Measurements from ENCODE around the gene EBF3. TPM values are rescaled to one million over a fixed set of nuclear protein-coding genes. Genes with fewer than 3 reads are reported as not detected.
A peak's percentile ranks its signal among the peaks of the same experiment; 100 is the strongest.

Gene EBF3, protein sequence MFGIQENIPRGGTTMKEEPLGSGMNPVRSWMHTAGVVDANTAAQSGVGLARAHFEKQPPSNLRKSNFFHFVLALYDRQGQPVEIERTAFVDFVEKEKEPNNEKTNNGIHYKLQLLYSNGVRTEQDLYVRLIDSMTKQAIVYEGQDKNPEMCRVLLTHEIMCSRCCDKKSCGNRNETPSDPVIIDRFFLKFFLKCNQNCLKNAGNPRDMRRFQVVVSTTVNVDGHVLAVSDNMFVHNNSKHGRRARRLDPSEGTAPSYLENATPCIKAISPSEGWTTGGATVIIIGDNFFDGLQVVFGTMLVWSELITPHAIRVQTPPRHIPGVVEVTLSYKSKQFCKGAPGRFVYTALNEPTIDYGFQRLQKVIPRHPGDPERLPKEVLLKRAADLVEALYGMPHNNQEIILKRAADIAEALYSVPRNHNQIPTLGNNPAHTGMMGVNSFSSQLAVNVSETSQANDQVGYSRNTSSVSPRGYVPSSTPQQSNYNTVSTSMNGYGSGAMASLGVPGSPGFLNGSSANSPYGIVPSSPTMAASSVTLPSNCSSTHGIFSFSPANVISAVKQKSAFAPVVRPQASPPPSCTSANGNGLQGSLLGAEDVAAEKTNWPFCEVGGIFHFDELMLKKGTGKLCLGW
- under 1 TPM; 0.12 to 0.80 TPM for total RNA-seq

GRCh38 chr10:129963641-129964501 is at the start of gene EBF3:
Gene EBF3 (minus strand): TSS chr10:129964274. CDS start chr10:129963768, 506 bp downstream.
- H3K27ac ChIP-seq = no peak within 1 kb of the TSS
- intact Hi-C loops (cut with DNase I) = no loop called here

GRCh38 chr10:130013335-130014262 is 49.5 kb upstream of the EBF3 start:
- no peak for DNase-seq
- H3K4me3 ChIP-seq = no peak overlapping the region

More at GRCh38 chr10:129963641-129964501, at the start of gene EBF3:
- TF ChIP-seq, protein P1, sequence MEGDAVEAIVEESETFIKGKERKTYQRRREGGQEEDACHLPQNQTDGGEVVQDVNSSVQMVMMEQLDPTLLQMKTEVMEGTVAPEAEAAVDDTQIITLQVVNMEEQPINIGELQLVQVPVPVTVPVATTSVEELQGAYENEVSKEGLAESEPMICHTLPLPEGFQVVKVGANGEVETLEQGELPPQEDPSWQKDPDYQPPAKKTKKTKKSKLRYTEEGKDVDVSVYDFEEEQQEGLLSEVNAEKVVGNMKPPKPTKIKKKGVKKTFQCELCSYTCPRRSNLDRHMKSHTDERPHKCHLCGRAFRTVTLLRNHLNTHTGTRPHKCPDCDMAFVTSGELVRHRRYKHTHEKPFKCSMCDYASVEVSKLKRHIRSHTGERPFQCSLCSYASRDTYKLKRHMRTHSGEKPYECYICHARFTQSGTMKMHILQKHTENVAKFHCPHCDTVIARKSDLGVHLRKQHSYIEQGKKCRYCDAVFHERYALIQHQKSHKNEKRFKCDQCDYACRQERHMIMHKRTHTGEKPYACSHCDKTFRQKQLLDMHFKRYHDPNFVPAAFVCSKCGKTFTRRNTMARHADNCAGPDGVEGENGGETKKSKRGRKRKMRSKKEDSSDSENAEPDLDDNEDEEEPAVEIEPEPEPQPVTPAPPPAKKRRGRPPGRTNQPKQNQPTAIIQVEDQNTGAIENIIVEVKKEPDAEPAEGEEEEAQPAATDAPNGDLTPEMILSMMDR (IDR thresholded peaks at IDR 0.05) = no peak
- DNase-seq = peak; percentile 55
- Histone ChIP-seq H3K9me3 (no peaks in the 10 kb centered on the region), H3K27me3 (peaks cover 96% of the 10 kb centered on the region), H3K4me1 (peaks cover 6% of the 10 kb centered on the region), H3K9ac (ENCODE audit: low read depth in 2 of 2, low read length in 2 of 2) (peak within 1 kb of the TSS in 1 of 2 donors; percentile 24), H3K36me3 (no peaks in the 10 kb centered on the region), H3K4me3 (peak within 1 kb of the TSS; percentile 41)

GRCh38 chr10:130012129-130012528 is 48.1 kb upstream of the EBF3 start:
- intact Hi-C loops (cut with DNase I) = no loop called here
- H3K9me3 ChIP-seq = no peaks in the 10 kb centered on the region
- H3K27me3 ChIP-seq = no peaks in the 10 kb centered on the region
- H3K9ac ChIP-seq (ENCODE audit: low read depth in 2 of 2, low read length in 2 of 2) = no peak overlapping the region
- H3K4me1 ChIP-seq = no peaks in the 10 kb centered on the region
- TF ChIP-seq, protein P1 (IDR thresholded peaks at IDR 0.05) = no peak
- no peak overlapping the region for H3K4me3 ChIP-seq
- DNase-seq = no peak
- H3K27ac ChIP-seq = no peak overlapping the region
- H3K36me3 ChIP-seq = no peaks in the 10 kb centered on the region

More at GRCh38 chr10:130013335-130014262, 49.5 kb upstream of the EBF3 start:
- Histone ChIP-seq H3K9ac (ENCODE audit: low read depth in 2 of 2, low read length in 2 of 2) (no peak overlapping the region), H3K27ac (no peak overlapping the region), H3K9me3 (no peaks in the 10 kb centered on the region), H3K4me1 (no peaks in the 10 kb centered on the region), H3K36me3 (no peaks in the 10 kb centered on the region), H3K27me3 (no peaks in the 10 kb centered on the region)
- intact Hi-C loops (cut with DNase I) = no loop called here
- TF ChIP-seq, protein P1 (IDR thresholded peaks at IDR 0.05) = no peak

- no peak for DNase-seq
- H3K27me3 ChIP-seq = no peaks in the 10 kb centered on the region
- no peak overlapping the region for H3K9ac ChIP-seq (ENCODE audit: low read depth in 2 of 2, low read length in 2 of 2)
- no peak overlapping the region for H3K4me3 ChIP-seq
- H3K27ac ChIP-seq = no peak overlapping the region
- no peaks in the 10 kb centered on the region for H3K4me1 ChIP-seq
- no peaks in the 10 kb centered on the region for H3K9me3 ChIP-seq
- no peaks in the 10 kb centered on the region for H3K36me3 ChIP-seq
- intact Hi-C loops (cut with DNase I) = no loop called here
- TF ChIP-seq, protein P1 (IDR thresholded peaks at IDR 0.05) = no peak
Observed at GRCh38 chr10:130010653-130011052, 46.6 kb upstream of the EBF3 start.

All from colonic mucosa (tissue), 4 donors.